Neutrophil (primary cell): ENCODE measurements around the gene USP12.
"Not testable (repeated sequence)": the region's sequence is repeated elsewhere in the genome, so short reads cannot be mapped to it uniquely, and the experiment has no call there.

Experiments
- H3K27ac ChIP-seq: fragments of 200-600 bp; sonication (generic); 2 replicates; pipeline ENCODE4 v1.5.1; 2016; ENCODE audit warnings: mild to moderate bottlenecking, moderate library complexity
- H3K27me3 ChIP-seq: fragments of 200-600 bp; sonication (generic); 2 replicates; pipeline ENCODE4 v1.6.0; 2016; ENCODE audit warnings: mild to moderate bottlenecking
- H3K36me3 ChIP-seq: fragments of 200-600 bp; sonication (generic); 2 replicates; pipeline ENCODE4 v1.5.1; 2017
- H3K4me1 ChIP-seq, 2 experiments: fragments of 200-600 bp in 1 of 2; sonication (generic) in 1 of 2; 1 replicate in 1 of 2; 2 replicates in 1 of 2; pipeline versions ENCODE4 v1.5.1 to v1.6.1; 2013 to 2016; ENCODE audit warnings: low read depth in 1 of 2, low read length in 1 of 2, mild to moderate bottlenecking in 1 of 2, moderate library complexity in 1 of 2; ENCODE audit not compliant: control insufficient read depth in 1 of 2, insufficient read depth in 1 of 2
- H3K4me3 ChIP-seq, 2 experiments: fragments of 200-600 bp in 1 of 2; sonication (generic) in 1 of 2; 1 replicate in 1 of 2; 2 replicates in 1 of 2; pipeline ENCODE4 v1.5.1; 2013 to 2016; ENCODE audit warnings: low read depth in 1 of 2, low read length in 1 of 2, mild to moderate bottlenecking in 1 of 2, moderate library complexity in 1 of 2
- H3K9me3 ChIP-seq: fragments of 200-600 bp; sonication (generic); 2 replicates; pipeline ENCODE4 v1.5.1; 2016
- TF ChIP-seq, protein P1 (sequence below): fragments of 200-600 bp; sonication (generic); IDR thresholded peaks from 2 replicates; pipeline ENCODE4 v1.5.1; 2016; ENCODE audit warnings: antibody characterized with exemption

USP12 gene

DNA sequence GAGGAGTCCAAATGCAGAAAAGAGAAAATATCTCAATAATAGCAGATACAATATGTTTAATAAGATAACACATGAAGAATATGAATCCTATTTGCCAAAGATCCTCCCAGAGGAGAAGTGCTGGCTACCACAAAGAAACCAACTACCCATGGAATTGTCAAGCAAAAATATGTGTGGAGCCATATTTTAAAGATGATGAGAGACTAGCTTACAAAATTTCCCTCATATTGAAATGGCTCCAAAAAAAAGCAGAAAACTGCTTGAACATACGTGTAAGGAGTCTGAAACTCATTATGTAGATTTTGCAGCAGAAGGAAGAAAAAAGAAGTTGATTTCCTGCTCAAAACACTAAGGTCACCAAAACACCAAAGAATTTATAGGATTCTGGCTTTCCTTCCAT lies 94.2 kb downstream of the USP12 start:
- TF ChIP-seq, protein P1, sequence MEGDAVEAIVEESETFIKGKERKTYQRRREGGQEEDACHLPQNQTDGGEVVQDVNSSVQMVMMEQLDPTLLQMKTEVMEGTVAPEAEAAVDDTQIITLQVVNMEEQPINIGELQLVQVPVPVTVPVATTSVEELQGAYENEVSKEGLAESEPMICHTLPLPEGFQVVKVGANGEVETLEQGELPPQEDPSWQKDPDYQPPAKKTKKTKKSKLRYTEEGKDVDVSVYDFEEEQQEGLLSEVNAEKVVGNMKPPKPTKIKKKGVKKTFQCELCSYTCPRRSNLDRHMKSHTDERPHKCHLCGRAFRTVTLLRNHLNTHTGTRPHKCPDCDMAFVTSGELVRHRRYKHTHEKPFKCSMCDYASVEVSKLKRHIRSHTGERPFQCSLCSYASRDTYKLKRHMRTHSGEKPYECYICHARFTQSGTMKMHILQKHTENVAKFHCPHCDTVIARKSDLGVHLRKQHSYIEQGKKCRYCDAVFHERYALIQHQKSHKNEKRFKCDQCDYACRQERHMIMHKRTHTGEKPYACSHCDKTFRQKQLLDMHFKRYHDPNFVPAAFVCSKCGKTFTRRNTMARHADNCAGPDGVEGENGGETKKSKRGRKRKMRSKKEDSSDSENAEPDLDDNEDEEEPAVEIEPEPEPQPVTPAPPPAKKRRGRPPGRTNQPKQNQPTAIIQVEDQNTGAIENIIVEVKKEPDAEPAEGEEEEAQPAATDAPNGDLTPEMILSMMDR = no peak
- Histone ChIP-seq H3K4me1 (no peaks in the 10 kb centered on the region), H3K9me3 (no peaks in the 10 kb centered on the region), H3K27me3 (no peaks in the 10 kb centered on the region), H3K36me3 (peaks cover 14% of the 10 kb centered on the region), H3K4me3 (no peak overlapping the region), H3K27ac (no peak overlapping the region)

- Histone ChIP-seq H3K4me3 (no peak overlapping the region), H3K4me1 (no peaks in the 10 kb centered on the region), H3K27me3 (no peaks in the 10 kb centered on the region), H3K27ac (no peak overlapping the region), H3K36me3 (peaks cover 14% of the 10 kb centered on the region), H3K9me3 (no peaks in the 10 kb centered on the region)
- TF ChIP-seq, protein P1 = no peak
Measured at GRCh38 chr13:27076421-27076820, 95.2 kb downstream of the USP12 start.

GRCh38 chr13:27073186-27073585 lies 98.4 kb downstream of the USP12 start:
- TF ChIP-seq, protein P1 = no peak
- no peak overlapping the region for H3K27ac ChIP-seq
- H3K4me1 ChIP-seq = no peaks in the 10 kb centered on the region
- H3K4me3 ChIP-seq = no peak overlapping the region
- H3K36me3 ChIP-seq = peaks cover 25% of the 10 kb centered on the region
- no peaks in the 10 kb centered on the region for H3K9me3 ChIP-seq
- H3K27me3 ChIP-seq = no peaks in the 10 kb centered on the region

DNA sequence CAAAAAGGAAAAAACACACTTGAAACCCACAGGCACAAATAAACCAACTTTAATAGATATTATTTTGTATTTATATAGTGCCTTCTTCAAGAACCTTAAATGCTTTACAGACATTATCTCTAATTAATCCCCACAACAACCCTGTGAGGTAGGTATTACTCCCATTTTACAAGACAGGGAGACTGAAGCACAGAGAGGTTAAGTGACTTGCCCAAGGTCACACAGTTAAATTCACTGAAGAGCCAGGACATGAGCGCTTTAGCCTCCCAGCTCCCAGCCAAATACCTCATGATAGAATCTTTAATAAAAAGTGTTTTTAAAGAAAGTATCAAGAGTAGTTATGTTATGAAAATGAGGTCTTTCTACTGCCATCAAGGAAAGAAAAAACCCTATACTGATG lies 105.5 kb downstream of the USP12 start:
- peaks cover 12% of the 10 kb centered on the region for H3K36me3 ChIP-seq
- H3K4me3 ChIP-seq, H3K27me3 ChIP-seq, H3K27ac ChIP-seq, H3K4me1 ChIP-seq, H3K9me3 ChIP-seq: not testable (repeated sequence)

- Histone ChIP-seq H3K4me1 (no peaks in the 10 kb centered on the region), H3K36me3 (peaks cover 12% of the 10 kb centered on the region), H3K27me3 (no peaks in the 10 kb centered on the region), H3K9me3 (no peaks in the 10 kb centered on the region), H3K27ac (no peak overlapping the region), H3K4me3 (no peak overlapping the region)
- TF ChIP-seq, protein P1 = no peak
Measured at GRCh38 chr13:27065582-27065981, 106.0 kb downstream of the USP12 start.

DNA sequence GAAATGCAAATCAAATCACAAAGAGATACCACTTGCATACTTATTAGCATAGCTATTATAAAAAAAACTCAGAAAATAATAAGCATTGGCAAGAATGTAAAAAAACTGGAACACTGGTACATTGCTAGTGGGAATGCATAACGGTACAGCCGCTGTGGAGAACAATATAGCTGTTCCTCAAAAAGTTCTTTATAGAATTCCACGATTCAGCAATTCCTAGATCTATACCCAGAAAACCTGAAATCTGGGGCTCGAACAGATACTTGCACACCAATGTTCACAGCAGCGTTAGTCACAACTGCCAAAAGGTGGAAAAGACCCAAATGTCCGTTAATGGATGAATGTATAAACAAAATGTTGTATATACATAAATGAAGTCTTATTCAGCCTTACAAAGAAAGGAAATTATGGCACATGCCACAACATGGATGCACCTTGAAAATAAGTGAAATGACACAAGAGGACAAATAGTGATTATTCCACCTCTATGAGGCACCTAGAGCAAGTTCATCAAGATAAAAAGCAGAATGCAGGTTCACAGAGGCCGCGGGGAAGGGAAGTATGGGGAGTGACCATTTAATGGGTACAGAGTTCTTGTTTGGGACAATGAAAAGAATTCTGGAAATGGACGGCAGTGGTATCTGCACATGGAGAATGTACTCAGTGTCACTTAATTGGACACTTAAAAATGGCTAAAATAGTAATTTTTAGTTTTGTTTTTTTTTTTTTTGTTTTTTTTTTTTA lies 107.2 kb downstream of the USP12 start:
- H3K4me3 ChIP-seq = no peak overlapping the region
- TF ChIP-seq, protein P1 = no peak
- no peaks in the 10 kb centered on the region for H3K4me1 ChIP-seq
- H3K36me3 ChIP-seq = peaks cover 8% of the 10 kb centered on the region
- H3K9me3 ChIP-seq = no peaks in the 10 kb centered on the region
- H3K27me3 ChIP-seq = no peaks in the 10 kb centered on the region
- no peak overlapping the region for H3K27ac ChIP-seq
